Body of pancreas (tissue), 4 donors: ENCODE data around the gene PIP5K1A. TPM values are rescaled to one million over a fixed set of nuclear protein-coding genes. Genes with fewer than 3 reads are reported as not detected.
A peak's percentile ranks its signal among the peaks of the same experiment; 100 is the strongest.

Source experiments
- ATAC-seq: fragments of 150-250 bp; one replicate; pipeline ENCODE4 v1.9.1; 2016
- DNase-seq, 4 donors: peaks; one replicate each; pipeline ENCODE4 v3.0.0-alpha.2; 2019
- H3K27ac ChIP-seq, 4 donors: fragments of 200-600 bp; sonication (generic); 1 replicate in 3 of 4; 2 replicates in 1 of 4; pipeline versions ENCODE4 v1.5.1 to v1.6.1; 2016 to 2019; ENCODE audit warnings: mild to moderate bottlenecking in 1 of 4, mixed read lengths in 1 of 4, moderate library complexity in 1 of 4
- H3K27me3 ChIP-seq, 2 donors: fragments of 200-600 bp; sonication (generic); one replicate each; pipeline ENCODE4 v1.6.0; 2016; ENCODE audit warnings: mild to moderate bottlenecking in 1 of 2
- H3K36me3 ChIP-seq, 2 donors: fragments of 200-600 bp; sonication (generic); replicated peaks in 1 of 2; 2 replicates each; pipeline ENCODE4 v1.5.1; 2016; ENCODE audit warnings: low read depth in 2 of 2; ENCODE audit not compliant: insufficient read depth in 1 of 2
- H3K4me1 ChIP-seq: fragments of 200-600 bp; sonication (generic); one replicate; pipeline ENCODE4 v1.6.0; 2016
- H3K4me3 ChIP-seq, 2 donors: fragments of 200-600 bp; sonication (generic); 1 replicate in 1 of 2; 2 replicates in 1 of 2; pipeline ENCODE4 v1.5.1; 2016 to 2019
- H3K9me3 ChIP-seq, 3 donors: fragments of 200-600 bp; sonication (generic); 1 replicate in 2 of 3; 2 replicates in 1 of 3; pipeline ENCODE4 v1.5.1; 2016
- POLR2A ChIP-seq, 3 donors: fragments of 450-650 bp; IDR thresholded peaks; one replicate each; pipeline ENCODE4 v1.6.1; 2016; ENCODE audit warnings: antibody characterized with exemption in 3 of 3, mild to moderate bottlenecking in 2 of 3
- WGBS, 2 donors: methylation state at CpG; one replicate each; pipeline ENCODE4 v1.1.5; 2017; 5-methylcytosine and 5-hydroxymethylcytosine counted together
- intact Hi-C: fragments of 100-400 bp; cut with DNase I; formaldehyde crosslinking; loops from one replicate; pipeline ENCODE4 v1.15.1; 2023
- total RNA-seq, 2 donors: library from RNA; depleted of rRNA; stranded (reverse); fragments of >200 nt; gene quantifications; one replicate each; pipeline ENCODE4 v1.1.0, GENCODE V29; 2016
- TF ChIP-seq, protein P1 (sequence below), 7 experiments: fragments of 450-650 bp in 4 of 7; fragments of 200-600 bp in 3 of 7; sonication (generic) in 3 of 7; IDR thresholded peaks; one replicate each; pipeline ENCODE4 v1.5.1; 2016 to 2019; ENCODE audit warnings: antibody characterized with exemption in 7 of 7

Gene PIP5K1A
- total RNA-seq, 2 donors from 2014 or later, result 19.5 to 51.4 TPM

DNA sequence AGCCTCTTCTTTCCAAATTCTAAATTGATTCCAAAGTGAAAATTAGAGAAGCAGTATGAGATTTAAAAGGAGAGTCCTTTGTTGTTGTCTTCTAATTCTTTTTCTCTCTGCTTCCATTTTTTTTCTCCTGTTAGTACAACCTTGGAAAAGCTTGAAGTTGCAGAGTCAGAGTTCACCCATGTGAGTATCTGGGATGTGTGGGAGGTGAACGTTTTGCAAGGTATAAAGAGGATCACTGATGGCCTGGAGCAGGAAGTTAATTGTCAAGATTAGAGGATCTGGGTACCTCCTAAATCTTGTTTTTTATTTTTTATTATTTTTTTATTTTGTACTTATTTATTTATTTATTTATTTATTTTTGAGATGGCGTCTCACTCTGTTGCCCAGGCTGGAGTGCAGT lies 48.4 kb downstream of the PIP5K1A start:
- H3K4me1 ChIP-seq, result no peaks in the 10 kb centered on the region
- 93% methylated on average over 2 of the region's 2 CpGs for WGBS, 2 donors
- TF ChIP-seq, protein P1, sequence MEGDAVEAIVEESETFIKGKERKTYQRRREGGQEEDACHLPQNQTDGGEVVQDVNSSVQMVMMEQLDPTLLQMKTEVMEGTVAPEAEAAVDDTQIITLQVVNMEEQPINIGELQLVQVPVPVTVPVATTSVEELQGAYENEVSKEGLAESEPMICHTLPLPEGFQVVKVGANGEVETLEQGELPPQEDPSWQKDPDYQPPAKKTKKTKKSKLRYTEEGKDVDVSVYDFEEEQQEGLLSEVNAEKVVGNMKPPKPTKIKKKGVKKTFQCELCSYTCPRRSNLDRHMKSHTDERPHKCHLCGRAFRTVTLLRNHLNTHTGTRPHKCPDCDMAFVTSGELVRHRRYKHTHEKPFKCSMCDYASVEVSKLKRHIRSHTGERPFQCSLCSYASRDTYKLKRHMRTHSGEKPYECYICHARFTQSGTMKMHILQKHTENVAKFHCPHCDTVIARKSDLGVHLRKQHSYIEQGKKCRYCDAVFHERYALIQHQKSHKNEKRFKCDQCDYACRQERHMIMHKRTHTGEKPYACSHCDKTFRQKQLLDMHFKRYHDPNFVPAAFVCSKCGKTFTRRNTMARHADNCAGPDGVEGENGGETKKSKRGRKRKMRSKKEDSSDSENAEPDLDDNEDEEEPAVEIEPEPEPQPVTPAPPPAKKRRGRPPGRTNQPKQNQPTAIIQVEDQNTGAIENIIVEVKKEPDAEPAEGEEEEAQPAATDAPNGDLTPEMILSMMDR (IDR thresholded peaks at IDR 0.05), result no peak
- no peaks in the 10 kb centered on the region for H3K9me3 ChIP-seq
- H3K4me3 ChIP-seq, result no peak overlapping the region
- peaks cover 19 to 26% of the 10 kb centered on the region in 2 donors for H3K36me3 ChIP-seq
- no peak for DNase-seq
- intact Hi-C loops, result no loop called here
- no peaks in the 10 kb centered on the region for H3K27me3 ChIP-seq
- no peak for ATAC-seq
- no peak overlapping the region for H3K27ac ChIP-seq

DNA sequence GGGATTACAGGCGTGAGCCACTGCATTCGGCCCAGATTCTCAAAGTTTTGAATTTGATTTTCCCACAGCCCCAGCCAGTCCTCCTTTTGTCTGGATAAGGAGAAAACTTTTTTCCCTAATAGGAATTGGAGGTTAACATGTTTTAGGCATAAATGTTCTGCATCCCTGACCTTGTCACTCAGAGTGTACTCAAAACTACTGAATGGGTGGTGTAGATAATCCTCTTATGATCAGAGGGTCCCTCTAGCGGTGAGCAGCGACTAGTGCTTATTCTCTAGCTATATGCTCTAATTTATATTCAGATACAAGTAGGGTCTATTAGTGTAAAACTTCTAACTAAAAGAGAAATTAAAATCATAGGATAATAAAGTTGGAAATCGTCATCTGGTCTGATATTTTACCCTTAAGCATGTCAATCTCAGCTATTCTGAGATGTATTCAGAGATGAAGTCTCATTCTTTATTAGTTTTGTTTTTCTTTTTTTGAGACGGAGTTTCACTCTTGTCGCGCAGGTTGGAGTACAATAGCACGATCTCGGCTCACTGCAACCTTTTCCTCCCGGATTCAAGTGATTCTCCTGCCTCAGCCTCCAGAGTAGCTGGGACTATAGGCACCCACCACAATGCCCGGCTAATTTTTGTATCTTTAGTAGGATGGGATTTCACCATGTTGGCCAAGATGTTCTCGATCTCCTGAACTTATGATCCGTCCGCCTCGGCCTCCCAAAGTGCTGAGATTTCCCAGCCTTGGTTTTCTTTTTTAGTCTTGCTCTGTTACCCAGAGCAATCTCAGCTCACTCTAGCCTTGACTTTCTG lies 53.5 kb downstream of the PIP5K1A start:
- TF ChIP-seq, protein P1 (IDR thresholded peaks at IDR 0.05), result peak; percentile 49 to 85 (median 82)
- TF ChIP-seq POLR2A (IDR thresholded peaks at IDR 0.05), result no peak
- Histone ChIP-seq H3K4me1 (peaks cover 15% of the 10 kb centered on the region), H3K9me3 (no peaks in the 10 kb centered on the region), H3K27ac (no peak overlapping the region), H3K36me3 (peaks cover 4 to 11% of the 10 kb centered on the region in 2 donors), H3K4me3 (no peak overlapping the region), H3K27me3 (no peaks in the 10 kb centered on the region)
- WGBS, 2 donors, result 47 to 52% methylated on average over 16 of the region's 16 CpGs
- DNase-seq (peak; percentile 70 to 87 (median 79)), ATAC-seq (peak; percentile 34)
- intact Hi-C loops, result loop anchor here (5.0 kb wide), 1 partner anchor 50 kb away; no protein-coding TSS in a partner anchor

DNA sequence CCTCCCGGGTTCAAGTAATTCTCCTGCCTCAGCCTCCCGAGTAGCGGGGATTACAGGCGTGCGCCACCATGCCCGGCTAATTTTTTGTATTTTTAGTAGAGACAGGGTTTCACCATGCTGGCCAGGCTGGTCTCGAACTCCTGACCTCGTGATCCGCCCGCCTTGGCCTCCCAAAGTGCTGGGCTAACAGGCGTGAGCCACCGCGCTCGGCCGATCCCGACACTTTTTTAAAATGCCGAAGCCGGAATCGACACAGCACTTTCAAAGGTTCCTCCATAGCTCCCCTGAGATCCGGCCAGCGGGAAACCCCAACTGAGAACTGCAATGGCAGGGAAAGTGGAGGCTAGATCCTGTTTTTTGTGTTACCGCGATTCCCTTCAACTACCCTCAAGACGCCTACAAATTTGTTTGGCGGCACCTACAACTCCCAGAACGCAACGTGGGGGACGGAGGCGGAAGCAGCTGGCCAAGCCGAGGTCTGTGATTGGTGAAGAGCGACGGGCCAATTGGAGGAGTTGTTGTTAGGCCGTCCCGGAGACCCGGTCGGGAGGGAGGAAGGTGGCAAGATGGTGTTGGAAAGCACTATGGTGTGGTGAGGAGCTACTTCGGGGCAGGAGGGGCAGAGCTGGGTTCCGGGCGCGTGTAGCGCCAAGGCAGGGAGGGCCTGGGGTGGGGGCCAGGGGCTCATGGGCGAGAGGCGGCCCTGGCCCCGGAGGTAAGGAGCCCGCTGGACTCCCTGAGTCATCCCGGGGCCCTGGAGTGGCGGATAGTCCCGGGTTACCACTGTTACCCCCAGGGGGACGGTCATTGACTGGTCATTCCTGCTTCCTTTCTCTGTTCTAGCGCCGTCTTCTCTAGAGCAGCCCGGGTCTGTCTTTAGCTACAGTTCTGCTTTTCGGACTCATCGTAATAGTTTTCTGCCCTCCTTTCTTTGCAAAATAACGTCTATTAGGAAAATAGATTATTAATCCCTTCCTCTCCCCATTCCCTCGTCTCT lies 56.2 kb downstream of the PIP5K1A start, which contains the start of gene PSMD4:
PSMD4 (plus strand) TSS at position 518 of the 997 bp plus-strand sequence; CDS start at position 567, 49 bp downstream.
- intact Hi-C loops, result loop anchor here (5.0 kb wide), 1 partner anchor 52 kb away; no protein-coding TSS in a partner anchor
- H3K4me3 ChIP-seq, result peak within 1 kb of the TSS; percentile 33 to 71
- peak; percentile 38 to 88 (median 79) for TF ChIP-seq POLR2A (IDR thresholded peaks at IDR 0.05)
- TF ChIP-seq, protein P1 (IDR thresholded peaks at IDR 0.05), result no peak

DNA sequence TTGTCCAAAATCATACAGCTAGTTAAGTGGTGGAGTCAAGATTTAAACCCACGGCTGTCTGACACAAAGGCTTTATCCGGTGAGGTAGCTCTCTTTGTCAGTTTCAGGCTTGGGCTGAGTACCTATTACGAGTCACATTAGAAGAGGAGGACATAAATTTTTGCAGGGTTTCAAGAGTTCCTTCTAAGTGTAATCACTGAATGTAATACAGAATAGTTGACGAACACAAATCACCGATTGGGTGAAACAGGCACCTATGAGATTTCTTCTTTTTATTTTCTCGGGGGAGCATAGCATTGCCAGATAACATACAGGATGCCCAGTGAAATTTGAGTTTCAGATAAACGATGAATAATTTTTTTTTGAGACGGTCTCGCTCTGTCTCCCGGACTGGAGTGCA lies 57.0 kb downstream of the PIP5K1A start:
- Histone ChIP-seq H3K36me3 (no peaks in the 10 kb centered on the region), H3K4me1 (peaks cover 19% of the 10 kb centered on the region), H3K9me3 (no peaks in the 10 kb centered on the region), H3K4me3 (peak overlapping the region in 1 of 2 donors; percentile 71), H3K27me3 (no peaks in the 10 kb centered on the region), H3K27ac (peak overlapping the region in 2 of 4 donors; percentile 87)
- intact Hi-C loops, result no loop called here
- ATAC-seq (no peak), DNase-seq (no peak)
- WGBS, 2 donors, result 16 to 25% methylated on average over 10 of the region's 10 CpGs
- TF ChIP-seq POLR2A (IDR thresholded peaks at IDR 0.05), result no peak
- TF ChIP-seq, protein P1 (IDR thresholded peaks at IDR 0.05), result no peak

More for the DNA sequence above, 56.2 kb downstream of the PIP5K1A start, which contains the start of gene PSMD4:
- DNase-seq (peak; percentile 93 to 97 (median 94)), ATAC-seq (peak; percentile 100)
- Histone ChIP-seq H3K9me3 (no peaks in the 10 kb centered on the region), H3K27ac (peak within 1 kb of the TSS; percentile 46 to 87 (median 72)), H3K27me3 (no peaks in the 10 kb centered on the region), H3K4me1 (peaks cover 19% of the 10 kb centered on the region), H3K36me3 (no peaks in the 10 kb centered on the region)
- 8 to 10% methylated on average over 28 to 56 of the region's 56 CpGs for WGBS, 2 donors
